RWPE1 (cell line): Measurements from ENCODE around the gene PLSCR1.

Experiments
- CTCF ChIA-PET: fragments of 350-600 bp; sonication (Branson Sonifier 250); formaldehyde crosslinking; extraction: SDS; loops from one replicate; lab custom pipeline; 2021; lab: Yijun Ruan, JAX
- POLR2A ChIA-PET: fragments of 400-600 bp; formaldehyde crosslinking; extraction: SDS; loops from one replicate; lab custom pipeline; 2020; ENCODE audit warnings: antibody characterized with exemption; ENCODE audit not compliant: low non-redundant PET; lab: Yijun Ruan, JAX
- DNase-seq: peaks from one replicate; pipeline ENCODE4 v3.0.0; 2012; ENCODE audit warnings: low spot score
- H3K27ac ChIP-seq: fragments of 450-650 bp; 2 replicates; pipeline ENCODE4 v1.5.1; 2017
- TF ChIP-seq, protein P1 (sequence below): fragments of 450-650 bp; conservative IDR thresholded peaks from 2 replicates; pipeline ENCODE4 v1.5.1; 2017; ENCODE audit warnings: low read depth, mild to moderate bottlenecking

PLSCR1 gene

GRCh38 chr3:146544002-146544928, at the start of gene PLSCR1:
Gene PLSCR1 (minus strand): TSS chr3:146544607. CDS start chr3:146536552, 8,055 bp downstream.
- CTCF ChIA-PET, result interaction anchor here (0.9 kb wide), 1 partner anchor 12 kb away, joined by 3 read pairs; no protein-coding TSS in a partner anchor
- peak within 1 kb of the TSS; percentile 96 for H3K27ac ChIP-seq
- POLR2A ChIA-PET, result interaction anchor here (0.6 to 0.8 kb wide), 2 partner anchors 13 to 36 kb away, joined by 3 to 4 read pairs; no protein-coding TSS in a partner anchor
- DNase-seq, result peak; percentile 96
- TF ChIP-seq, protein P1, sequence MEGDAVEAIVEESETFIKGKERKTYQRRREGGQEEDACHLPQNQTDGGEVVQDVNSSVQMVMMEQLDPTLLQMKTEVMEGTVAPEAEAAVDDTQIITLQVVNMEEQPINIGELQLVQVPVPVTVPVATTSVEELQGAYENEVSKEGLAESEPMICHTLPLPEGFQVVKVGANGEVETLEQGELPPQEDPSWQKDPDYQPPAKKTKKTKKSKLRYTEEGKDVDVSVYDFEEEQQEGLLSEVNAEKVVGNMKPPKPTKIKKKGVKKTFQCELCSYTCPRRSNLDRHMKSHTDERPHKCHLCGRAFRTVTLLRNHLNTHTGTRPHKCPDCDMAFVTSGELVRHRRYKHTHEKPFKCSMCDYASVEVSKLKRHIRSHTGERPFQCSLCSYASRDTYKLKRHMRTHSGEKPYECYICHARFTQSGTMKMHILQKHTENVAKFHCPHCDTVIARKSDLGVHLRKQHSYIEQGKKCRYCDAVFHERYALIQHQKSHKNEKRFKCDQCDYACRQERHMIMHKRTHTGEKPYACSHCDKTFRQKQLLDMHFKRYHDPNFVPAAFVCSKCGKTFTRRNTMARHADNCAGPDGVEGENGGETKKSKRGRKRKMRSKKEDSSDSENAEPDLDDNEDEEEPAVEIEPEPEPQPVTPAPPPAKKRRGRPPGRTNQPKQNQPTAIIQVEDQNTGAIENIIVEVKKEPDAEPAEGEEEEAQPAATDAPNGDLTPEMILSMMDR, result no peak

GRCh38 chr3:146593776-146594175, 49.4 kb upstream of the PLSCR1 start:
- ChIA-PET POLR2A (no interaction called here), CTCF (interaction anchor here (0.7 to 1.2 kb wide), 2 partner anchors 9 to 48 kb away, joined by 3 to 5 read pairs; no protein-coding TSS in a partner anchor)
- TF ChIP-seq, protein P1, result no peak
- H3K27ac ChIP-seq, result no peak overlapping the region
- no peak for DNase-seq

DNA sequence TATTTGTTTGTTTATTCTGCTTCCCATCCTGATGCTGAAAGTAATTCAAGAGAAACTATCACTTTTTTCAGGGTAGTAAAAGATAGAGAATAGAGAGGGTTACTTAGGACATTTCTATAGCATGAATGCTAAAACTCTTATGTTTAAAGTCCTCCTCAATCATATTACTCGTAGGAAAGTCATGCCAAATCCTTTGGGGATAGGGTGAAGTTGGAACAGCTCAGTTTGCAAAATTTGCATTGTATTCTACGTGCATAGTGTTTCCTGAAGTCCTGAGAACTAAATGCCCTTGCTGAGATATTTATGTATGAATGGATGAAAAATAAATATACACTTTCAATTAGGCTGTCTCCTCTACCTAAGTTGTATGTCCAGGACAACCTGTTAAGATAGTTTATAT, 46.1 kb upstream of the PLSCR1 start:
- TF ChIP-seq, protein P1, result no peak
- no peak for DNase-seq
- POLR2A ChIA-PET, result no interaction called here
- CTCF ChIA-PET, result interaction anchor here (0.6 to 1.5 kb wide), 5 partner anchors 9 to 420 kb away, joined by 3 to 9 read pairs (median 7); no protein-coding TSS in a partner anchor
- H3K27ac ChIP-seq, result no peak overlapping the region

GRCh38 chr3:146589899-146590508, 45.6 kb upstream of the PLSCR1 start:
- peak; percentile 46 for DNase-seq
- TF ChIP-seq, protein P1, result peak; percentile 80
- CTCF ChIA-PET, result interaction anchor here (0.6 to 1.5 kb wide), 4 partner anchors 10 to 420 kb away, joined by 3 to 9 read pairs (median 6); no protein-coding TSS in a partner anchor
- POLR2A ChIA-PET, result no interaction called here
- no peak overlapping the region for H3K27ac ChIP-seq

- TF ChIP-seq, protein P1, result no peak
- ChIA-PET CTCF (no interaction called here), POLR2A (no interaction called here)
- DNase-seq, result no peak
- no peak overlapping the region for H3K27ac ChIP-seq
Measured at GRCh38 chr3:146585156-146585555, 40.7 kb upstream of the PLSCR1 start.

DNA sequence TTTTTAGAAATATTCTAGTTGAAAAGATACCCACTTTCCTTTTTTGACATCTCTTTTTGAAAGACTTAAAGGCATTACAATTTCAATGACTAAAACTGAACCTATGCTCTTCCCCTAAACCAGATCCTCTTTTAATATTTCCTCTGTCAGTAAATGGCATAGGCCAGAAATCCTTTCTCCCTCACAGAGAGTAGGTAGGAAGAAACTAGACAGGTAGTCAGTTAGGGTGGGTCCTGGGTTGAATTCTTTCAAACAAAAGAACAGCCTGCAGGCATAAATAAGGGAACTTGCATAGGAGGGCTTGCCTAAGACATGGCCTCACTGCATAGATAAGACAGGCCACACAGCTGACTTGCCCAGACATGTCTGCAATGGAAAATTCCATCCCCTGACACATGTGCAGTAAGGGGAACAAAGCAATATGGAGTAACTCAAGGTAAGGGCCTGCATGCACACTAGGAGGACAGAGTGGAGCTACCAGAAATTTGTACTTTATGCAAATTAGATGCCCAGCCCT, 37.6 kb upstream of the PLSCR1 start:
- POLR2A ChIA-PET, result no interaction called here
- no peak overlapping the region for H3K27ac ChIP-seq
- TF ChIP-seq, protein P1, result no peak
- DNase-seq, result peak; percentile 60
- CTCF ChIA-PET, result no interaction called here
